Measurements from ENCODE around the gene CDH16.
A peak's percentile ranks its signal among the peaks of the same experiment; 100 is the strongest.
"Not testable (repeated sequence)": the region's sequence is repeated elsewhere in the genome, so short reads cannot be mapped to it uniquely, and the experiment has no call there.

The CDH16 gene

GRCh38 chr16:66958857-66959703, 40.4 kb upstream of the CDH16 start:
- DNase-seq (ENCODE audit: low read depth), result no peak
- no peak overlapping the region for H3K4me3 ChIP-seq (ENCODE audit: low read depth, low read length)
- TF ChIP-seq CTCF (IDR thresholded peaks at IDR 0.05; ENCODE audit: insufficient read depth, low read depth, low read length, missing control alignments), result no peak

- not testable (repeated sequence) for H3K4me3 ChIP-seq (ENCODE audit: low read depth, low read length); DNase-seq (ENCODE audit: low read depth)
These were observed 37.4 kb upstream of the CDH16 start for GRCh38 chr16:66956154-66956457.

GRCh38 chr16:66955363-66956153, 36.9 kb upstream of the CDH16 start:
- H3K4me3 ChIP-seq (ENCODE audit: low read depth, low read length); DNase-seq (ENCODE audit: low read depth): not testable (repeated sequence)

GRCh38 chr16:66954097-66954659, 35.5 kb upstream of the CDH16 start:
- TF ChIP-seq CTCF (IDR thresholded peaks at IDR 0.05; ENCODE audit: insufficient read depth, low read depth, low read length, missing control alignments), result peak; percentile 81
- H3K4me3 ChIP-seq (ENCODE audit: low read depth, low read length), result no peak overlapping the region
- peak; percentile 81 for DNase-seq (ENCODE audit: low read depth)

- H3K4me3 ChIP-seq (ENCODE audit: low read depth, low read length), result no peak overlapping the region
- no peak for TF ChIP-seq CTCF (IDR thresholded peaks at IDR 0.05; ENCODE audit: insufficient read depth, low read depth, low read length, missing control alignments)
- DNase-seq (ENCODE audit: low read depth), result no peak
These were observed 34.9 kb upstream of the CDH16 start for GRCh38 chr16:66953462-66954096.

- H3K4me3 ChIP-seq (ENCODE audit: low read depth, low read length), result no peak overlapping the region
- TF ChIP-seq CTCF (IDR thresholded peaks at IDR 0.05; ENCODE audit: insufficient read depth, low read depth, low read length, missing control alignments), result no peak
These were observed 33.9 kb upstream of the CDH16 start for GRCh38 chr16:66952430-66953110.

GRCh38 chr16:66950971-66951790, 32.5 kb upstream of the CDH16 start:
- DNase-seq (ENCODE audit: low read depth), result no peak
- TF ChIP-seq CTCF (IDR thresholded peaks at IDR 0.05; ENCODE audit: insufficient read depth, low read depth, low read length, missing control alignments), result no peak
- H3K4me3 ChIP-seq (ENCODE audit: low read depth, low read length), result no peak overlapping the region

More at GRCh38 chr16:66952430-66953110, 33.9 kb upstream of the CDH16 start:
- DNase-seq (ENCODE audit: low read depth), result no peak

All from GM12865 (cell line).